ENCODE data around the gene PIGS.

PIGS gene

DNA sequence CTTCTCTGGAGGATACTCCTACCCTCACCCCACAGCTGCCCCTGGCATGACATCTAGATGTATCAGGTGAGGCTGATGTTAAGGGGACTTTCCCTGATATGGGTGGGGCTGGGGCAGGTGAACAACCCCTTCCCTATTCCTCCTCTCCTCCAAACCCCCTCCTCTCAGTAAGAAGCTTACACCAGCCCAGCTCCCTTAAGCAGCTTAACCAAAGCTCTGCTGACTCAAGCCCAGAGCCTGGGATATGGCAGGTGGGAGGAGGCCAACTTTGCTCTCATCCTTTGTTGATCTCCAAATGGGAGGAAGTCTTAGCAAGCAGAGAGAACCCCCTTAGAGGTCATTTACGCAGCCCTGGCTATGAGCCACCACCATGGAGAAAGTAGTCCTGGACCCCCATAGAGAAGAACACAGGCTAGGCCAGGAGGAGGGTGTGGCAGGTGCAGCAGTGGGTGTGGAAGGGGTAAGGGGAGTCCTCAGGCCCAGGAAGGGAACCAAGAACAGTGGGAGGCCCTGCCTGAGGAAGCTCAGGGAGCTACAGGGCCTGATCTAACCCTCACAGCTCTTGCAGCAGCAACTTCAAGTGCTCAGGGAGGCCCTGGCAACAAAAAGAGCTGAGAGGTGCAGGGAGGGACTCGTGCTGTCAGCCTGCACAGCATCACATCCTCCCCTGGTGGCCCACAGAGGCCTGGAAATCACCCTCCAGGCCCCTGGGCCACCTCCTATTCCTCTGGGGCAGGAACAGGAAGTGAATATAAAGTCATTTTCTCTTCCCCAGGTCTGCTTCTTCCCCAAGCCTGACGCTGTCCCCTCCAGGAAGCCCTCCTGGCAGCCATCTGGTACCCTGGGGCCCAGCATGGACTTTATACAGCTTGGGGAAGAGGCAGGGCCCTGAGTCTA is 21.8 kb downstream of the PIGS start:
- no peak for DNase-seq

DNA sequence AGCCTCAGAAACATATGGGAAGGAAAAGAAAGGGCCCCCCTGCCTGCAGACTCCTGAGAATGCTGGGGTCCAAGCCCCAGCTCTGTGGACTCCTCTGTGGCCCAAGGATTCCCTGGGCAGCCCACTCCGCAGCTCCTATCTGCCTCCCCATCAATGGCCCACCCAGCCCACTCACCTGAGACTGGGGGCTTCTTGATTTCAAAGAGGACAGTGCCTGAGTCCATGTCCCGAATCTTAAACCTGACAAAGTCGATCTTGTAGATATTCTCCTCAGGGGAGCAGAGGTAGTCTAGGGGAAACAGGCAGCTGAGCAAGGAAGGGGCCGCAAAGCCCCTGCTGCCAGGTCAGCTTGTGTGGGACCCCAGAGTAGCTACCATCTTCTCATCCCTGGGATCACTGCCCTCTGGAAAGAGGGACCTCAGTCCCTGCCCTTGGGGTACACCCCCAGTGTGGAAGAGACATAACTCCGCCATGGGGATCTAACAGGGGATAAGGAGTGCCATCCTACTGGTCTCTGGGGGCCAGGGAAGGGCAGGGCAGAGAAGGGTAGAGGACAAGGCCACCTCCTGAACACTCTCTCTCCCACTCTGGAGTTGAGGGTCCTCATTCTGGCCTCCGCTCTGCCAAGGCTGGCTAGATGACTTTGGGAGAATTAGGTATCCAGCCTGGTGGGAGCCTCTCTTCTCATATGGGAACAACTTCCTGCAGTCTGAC is 22.8 kb downstream of the PIGS start:
- no peak for DNase-seq

DNA sequence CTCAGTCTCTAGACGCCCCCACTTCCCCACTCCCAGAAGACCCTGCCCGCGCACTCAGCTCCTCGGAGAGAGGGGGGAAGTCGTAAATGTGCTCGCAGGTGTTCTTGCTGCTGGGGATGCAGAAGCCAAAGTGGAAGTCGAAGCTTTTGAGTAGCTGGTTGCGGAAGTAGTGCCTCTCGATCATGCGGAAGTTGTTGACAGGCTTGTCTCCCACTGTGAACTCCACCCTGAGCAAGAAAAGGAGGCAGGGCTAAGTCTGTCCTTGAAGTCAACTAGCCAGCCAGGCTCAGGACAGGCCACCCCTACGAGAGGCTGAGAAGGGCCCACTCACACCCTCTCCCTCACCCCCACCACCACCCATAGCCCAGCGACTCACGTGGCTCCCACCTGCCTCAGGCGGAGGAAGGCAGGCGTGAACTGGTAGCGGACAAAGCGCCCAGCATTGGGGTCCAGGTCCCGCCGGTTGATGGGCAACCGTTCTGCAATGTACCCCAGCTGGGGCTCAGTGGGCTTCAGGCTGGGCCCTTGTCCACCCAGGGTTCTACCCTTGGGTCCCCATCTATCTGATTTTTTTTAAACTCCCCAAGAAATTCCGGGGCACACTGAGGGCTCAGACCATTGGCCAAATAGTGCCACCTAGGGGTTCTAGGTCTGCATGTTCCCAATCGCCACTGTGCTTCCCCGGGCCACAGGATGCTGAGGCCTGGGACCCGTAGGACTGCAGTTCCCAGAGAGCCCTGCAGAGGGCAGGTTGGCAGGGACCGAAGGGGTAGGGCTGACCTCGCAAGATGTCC is 23.5 kb downstream of the PIGS start:
- peak; percentile 93 for DNase-seq

DNA sequence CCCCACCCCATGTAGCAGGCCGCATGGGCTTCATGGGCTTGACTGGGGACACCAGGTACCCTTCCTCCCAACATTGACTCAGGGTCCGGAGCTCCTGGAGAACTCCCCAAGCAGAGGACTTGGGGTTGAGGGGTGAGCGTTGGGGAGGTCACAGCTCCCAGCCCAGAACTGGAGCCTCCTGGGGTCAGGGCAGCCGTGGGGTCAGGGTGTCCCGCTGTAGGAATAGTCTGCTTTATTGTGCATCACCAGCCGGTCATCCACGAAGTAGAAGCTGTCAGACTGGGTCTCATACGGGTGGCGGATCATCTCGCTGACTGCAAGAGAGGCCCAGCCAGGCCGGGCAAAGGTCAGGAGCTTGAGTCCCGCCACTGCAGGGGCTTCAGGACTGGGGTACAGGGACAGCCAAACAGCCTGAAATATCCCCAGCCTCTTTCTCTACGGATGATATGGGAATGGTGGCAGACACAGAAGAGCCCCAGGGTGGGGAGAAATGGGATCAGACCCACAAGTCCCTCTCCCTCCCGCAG is 24.2 kb downstream of the PIGS start:
- DNase-seq = no peak

DNA sequence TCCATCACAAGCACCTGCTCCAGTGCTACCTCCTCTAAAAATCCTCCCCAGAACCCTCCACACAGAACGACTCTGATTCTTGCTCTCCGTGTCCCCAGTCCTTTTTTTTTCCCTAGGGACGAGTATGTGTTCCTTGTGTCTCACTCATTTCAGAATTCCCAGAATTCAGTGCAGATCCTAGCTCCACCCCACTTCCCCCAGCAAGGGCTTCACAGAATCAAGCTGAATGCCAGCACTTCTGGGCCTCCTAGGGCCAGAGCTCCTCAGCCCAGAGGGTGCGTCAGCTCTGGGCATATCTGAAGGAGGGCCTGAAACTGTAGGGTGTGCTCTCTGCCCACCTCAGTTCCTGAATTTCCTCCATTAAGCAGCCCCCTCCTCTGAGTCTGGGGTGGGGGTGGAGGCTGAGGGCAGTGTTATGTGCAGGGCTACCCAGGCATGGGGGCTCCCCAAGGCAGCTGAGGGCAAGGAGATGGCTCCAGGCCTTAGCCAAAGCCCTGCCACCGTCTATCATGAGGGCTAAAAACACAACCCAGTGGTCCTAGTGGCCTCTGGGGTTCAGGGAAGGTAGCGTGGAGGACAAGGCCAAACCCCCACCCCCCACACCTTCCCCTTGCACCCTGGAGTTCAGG is 25.4 kb downstream of the PIGS start:
- no peak for DNase-seq

DNA sequence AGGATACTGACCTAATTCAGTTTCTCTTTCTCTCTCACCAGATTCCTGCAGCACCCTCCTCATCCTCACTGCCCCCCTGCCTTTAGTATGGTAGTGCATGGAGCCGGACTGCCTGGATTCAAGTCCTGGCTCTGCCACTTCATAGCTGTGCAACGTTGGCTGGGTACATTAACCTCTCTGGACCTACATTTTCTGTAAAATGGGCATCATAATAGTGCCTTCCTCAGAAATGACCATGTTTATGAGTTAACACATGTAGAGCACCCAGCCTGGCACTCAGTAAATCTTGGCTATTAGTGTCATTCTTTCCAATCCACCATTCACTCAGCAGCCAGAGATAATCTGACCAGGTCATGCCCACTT is 26.2 kb downstream of the PIGS start:
- DNase-seq = no peak

DNA sequence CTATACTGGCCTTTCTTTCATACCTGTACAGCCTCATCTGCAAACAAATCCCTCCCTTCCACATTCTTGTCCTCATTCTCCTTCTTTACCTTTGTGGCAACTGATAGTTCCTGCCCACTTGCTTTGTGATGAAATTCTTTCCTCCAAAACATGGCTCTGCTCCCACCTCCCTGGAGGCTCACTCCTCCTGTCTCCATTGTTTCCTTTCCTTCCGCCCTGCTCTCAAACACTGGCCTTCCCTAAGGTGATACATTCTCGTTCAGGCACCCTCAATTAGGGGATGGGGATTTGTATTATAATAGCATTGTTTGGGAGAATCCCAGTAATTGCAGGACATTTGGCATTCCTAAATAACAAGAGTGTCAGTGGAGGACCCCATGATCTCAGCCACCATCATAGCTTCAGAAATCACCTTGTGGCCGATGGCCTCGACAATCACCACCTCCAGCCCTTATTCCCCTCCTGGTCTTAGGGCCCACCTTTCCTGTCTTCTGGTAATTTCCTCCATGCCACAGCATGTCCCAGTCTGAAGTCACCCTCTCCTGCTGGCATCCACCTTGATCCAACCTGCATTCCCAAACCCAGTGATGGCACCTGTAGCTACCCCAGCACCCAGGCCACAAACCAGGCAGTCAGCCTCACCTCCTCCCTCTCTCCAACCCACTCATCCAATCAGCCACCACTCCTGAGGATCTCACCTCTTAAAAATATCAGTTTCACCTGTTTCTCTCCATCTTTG is 26.8 kb downstream of the PIGS start:
- DNase-seq = no peak

DNA sequence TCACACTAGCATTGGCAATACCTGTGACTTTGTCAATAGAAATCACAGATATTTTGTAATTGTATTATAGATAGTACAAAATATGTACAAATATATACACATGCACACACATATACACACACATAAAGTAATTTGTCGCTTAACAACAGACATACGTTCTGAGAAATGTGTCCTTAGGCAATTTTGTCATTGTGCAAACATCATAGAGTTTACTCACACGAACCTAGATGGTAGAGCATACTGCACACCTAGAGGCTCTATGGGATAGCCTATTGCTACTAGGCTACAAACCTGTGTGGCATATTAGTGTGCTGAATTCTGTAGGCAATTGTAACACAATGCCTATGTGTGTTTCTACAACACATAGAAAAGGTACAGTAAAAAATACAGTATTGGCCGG is 29.9 kb downstream of the PIGS start:
- no peak for DNase-seq

DNA sequence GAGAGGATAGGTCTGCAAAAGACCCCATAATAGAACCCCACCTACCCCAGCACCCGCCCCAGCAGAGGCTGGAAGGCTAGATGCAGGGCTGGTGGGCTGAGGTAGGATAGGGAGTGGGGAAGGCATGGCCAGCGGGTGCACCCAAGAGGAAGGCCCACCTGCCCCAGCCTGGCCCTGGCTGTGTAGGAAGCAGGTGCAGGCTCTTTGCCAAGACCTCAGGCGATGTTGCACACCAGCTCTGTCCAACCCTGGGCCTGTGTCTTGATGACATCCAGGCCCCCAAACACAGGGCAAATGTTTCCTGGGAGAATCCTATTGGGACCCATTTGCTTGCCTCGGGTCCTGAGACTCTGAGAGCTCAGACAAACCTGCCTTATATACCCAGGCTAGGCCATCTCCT is 31.1 kb downstream of the PIGS start:
- DNase-seq = no peak

DNA sequence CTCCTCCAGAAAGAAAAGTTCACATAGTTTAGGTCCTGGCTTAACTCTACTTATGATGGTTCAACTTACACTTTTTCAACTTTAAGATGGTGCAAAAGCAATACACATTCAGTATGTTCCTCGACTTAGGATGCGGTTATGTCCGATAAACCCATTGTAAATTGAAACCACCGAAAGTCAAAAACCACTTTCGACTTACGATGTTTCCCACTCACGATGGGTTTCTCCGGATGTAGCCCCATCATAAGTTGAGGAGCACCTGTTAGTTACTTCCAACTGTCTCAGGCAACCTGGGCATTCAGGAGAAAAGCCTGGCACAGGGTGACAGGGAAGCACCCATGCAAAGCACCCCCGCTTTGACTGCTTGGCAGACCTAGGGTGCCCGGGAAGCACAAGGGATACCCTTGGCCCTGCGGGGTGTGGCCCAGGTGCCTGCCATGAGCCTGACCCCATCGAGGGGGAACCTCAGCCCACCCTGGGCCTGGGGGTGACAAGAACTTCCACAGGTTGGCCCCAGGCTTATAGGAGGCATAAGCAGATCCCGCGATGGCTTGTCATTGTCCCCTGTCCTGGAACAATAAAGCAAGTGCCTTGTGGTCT is 32.9 kb downstream of the PIGS start:
- DNase-seq = no peak

DNA sequence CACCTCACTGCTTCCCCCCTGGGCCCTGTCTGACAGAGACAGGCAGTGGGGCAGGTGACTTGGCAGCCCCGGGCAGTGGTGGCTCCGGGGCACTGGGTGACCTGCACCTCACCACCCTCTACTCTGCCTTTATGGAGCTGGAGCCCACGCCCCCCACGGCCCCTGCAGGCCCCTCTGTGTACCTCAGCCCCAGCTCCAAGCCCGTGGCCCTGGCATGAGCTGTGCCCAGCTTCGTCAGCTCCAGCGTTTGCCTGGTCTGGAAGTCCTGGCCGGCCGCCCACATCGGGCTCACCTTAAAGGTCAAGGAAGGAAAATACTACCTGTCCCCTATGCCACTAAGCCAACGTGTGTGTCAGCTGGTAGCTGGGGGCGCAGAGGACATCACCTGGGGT is 34.1 kb downstream of the PIGS start:
- no peak for DNase-seq

DNA sequence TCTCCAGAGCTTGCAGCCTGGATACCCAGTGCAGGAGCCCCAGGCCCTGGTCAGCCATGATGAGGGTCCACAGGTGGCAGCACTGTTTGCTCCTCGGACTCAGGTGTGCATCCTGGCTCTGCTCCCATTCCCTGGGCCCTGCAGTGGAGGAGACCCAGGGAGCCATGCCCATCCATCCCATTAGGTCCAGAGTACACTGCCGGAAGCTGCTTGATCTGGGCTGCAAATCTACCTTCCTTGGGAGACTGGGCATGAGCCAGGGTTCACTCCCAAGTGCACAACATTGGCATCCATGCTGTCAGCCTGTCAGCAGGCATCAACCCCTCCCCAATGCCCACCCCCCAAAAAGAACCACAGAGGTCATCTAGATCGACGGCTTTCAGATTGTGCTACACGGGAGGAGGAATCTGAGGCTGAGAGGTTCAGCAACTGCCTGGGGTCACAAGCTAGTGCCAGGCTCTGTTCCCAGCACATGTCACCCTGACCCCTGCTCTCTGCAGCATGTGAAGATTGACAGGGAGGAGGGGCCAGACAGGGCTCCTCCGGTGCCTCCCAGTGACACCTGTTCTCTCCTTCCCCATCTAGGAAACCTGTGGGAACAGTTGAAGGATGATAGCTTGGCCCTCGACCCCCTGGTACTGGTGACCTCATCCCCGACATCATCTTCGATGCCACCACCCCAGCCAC is 34.6 kb downstream of the PIGS start:
- DNase-seq = no peak

DNA sequence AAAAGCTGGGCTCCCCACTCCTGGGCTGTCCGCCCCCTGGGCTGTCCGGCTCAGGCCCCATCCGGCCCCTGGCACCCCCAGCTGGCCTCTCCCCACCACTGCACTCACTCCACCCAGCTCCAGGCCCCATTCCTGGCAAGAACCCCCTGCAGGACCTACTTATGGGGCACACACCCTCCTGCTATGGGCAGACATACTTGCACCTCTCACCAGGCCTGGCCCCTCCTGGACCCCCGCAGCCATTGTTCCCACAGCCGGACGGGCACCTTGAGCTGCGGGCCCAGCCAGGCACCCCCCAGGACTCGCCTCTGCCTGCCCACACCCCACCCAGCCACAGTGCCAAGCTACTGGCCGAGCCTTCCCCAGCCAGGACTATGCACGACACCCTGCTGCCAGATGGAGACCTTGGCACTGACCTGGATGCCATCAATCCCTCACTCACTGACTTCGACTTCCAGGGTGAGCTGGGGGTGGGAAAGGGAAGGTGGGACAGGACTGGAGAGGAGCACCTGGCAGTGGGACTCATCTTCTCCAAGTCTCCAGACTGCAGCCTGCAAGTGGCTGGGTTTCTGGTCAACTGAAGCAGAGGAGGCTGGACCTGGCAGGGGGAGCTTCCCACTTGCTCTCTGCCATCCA is 36.5 kb downstream of the PIGS start:
- no peak for DNase-seq

DNA sequence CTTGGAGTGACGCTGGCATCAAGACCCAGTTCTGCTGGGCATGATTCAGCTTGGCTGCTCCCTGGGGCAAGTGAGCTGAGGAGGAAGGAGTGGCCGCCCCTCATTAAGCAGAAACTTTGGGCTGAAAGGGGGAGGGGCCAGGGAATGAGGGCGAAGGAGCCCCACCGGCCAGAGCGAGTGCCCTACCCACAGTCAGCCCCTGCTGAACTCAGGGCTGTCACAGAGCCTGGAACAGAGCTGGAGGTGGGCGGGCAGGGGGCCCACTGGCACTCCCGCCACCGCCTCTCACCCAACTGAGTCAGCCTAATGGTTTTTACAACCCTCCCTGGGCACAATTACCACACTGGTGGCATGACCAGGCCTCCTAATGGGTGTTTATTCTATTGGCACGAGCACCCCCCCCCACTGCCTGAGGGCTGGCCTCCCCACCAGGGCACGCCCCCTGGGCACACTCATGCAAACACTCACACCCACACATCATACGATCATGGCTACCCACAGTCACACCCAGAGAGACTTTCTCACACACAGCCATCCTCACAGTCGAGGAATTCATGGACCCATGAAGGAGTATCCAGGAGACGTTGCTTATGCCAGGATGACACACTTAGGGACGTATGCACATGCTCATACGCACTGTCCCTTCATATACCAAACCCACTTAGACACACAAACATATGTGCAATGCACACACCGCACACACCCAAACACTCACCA is 38.1 kb downstream of the PIGS start:
- no peak for DNase-seq

DNA sequence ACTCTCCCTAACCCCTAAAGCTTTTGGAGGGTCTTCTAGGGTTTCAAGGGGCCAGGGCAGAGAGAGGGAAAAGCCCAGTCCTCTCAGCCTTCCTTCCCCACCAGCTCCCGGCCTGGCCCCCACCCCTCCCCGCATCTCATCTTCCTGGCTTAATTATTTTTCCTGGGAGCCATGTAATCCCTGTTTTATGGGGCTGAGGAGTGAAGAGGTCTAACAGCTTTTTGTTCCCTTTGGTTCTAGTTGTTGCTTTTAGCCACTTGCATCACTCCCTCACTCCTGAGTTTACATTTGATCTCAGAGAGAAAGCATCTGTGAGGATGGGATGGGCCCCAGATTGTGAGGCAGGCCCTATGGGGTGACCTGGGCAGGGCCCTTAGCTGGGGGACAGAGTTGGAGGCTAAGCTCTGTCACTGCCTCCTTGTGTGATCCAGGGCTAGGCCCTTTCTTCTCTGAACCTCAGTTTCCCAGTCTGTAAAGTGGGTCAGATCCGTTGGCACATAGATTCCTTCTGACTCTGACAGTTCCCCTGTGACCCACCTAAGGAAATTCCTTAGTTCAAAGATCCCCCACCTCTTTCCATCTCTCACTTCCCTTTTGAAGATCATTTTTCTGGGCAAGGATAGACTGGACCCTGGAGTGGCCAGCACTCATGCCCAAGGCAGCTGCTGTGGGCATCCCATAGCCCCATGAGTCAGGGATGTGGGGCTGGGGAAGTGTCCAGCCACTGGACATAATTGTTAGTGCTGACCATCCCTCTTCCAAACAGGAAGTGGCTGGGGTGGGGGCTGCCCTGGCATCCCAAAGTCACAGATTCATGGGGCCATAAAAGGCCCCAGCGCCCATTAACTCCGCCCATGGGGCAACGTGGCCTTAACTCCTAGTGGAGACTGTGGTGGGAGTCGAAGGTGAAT is 39.0 kb downstream of the PIGS start:
- no peak for DNase-seq

DNA sequence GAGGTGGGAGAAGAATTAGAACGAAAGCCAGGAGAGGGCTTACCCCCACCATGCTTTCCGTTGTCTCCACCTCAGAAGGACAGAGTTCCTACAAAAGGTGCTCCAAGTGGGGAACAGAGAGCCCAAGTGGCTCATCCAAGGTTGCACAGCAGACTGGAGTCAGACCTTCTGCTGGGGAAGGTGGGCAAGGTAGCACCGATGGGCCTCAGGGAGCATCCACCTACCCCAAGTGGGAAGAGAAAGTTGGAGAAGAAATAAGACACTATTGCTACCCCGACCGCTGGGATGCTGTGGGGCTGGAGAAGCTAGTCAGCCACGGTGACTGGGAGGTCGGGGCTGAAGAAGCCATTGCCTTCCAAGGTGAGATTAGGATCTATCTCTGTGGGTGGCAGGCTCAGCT is 40.4 kb downstream of the PIGS start:
- no peak for DNase-seq

DNA sequence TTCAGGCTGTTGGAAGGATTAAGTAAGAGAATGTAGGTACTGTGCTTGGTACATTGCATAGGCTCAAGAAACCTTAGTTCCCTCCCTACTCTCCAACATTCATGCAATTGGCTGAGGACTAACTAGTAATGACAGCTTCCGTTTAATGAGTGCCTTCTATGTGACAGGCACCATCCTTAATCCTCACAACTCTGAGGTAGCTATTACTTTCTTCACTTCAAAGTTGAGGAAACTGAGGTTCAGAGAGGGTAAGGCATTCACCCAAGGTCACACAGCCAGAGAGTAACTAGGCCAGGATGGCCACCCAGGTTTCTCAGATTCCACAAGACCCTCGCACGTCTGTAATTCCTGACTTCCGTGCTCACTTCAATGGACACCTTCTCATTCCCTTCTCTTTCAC is 41.1 kb downstream of the PIGS start:
- DNase-seq = no peak

DNA sequence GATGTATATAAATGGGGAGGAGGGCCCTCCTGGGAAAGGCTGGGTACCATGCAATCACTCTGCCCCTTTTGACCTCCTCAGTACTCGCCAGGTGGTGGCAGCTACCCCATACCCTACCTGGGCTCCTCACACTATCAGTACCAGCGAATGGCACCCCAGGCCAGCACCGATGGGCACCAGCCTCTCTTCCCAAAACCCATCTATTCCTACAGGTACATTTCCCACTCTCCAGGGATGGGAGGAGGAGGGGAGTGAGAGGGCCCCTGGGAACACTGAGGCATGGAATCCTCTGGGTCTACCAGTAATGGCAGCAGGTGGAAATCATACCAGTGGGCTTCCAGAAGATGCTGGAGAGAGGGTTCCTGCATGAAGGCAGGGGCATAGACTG is 42.3 kb downstream of the PIGS start:
- DNase-seq = no peak

Measured in hematopoietic multipotent progenitor cell treated with erythropoietin and hydrocortisone succinate and interleukin-3 and kit ligand, for 6 days (in vitro differentiated cells).